ENCODE data around the gene SLC38A6. TPM values are rescaled to one million over a fixed set of nuclear protein-coding genes. Genes with fewer than 3 reads are reported as not detected.

The SLC38A6 gene
- 13.2 and 16.8 TPM in 2 replicates for total RNA-seq

GRCh38 chr14:60980811-60981632, at the start of gene SLC38A6, which contains the start of gene TRMT5:
Gene SLC38A6, plus strand, starts transcription at chr14:60981245. Its CDS starts 33 bp downstream, at chr14:60981278.
Gene TRMT5, minus strand, starts transcription at chr14:60981079. Its CDS starts 106 bp downstream, at chr14:60980973.

Other genes with a start within 250 kb of the SLC38A6 start
- 43.4 and 51.6 TPM in 2 replicates for gene MNAT1, start 246.5 kb upstream of the SLC38A6 start, total RNA-seq
- 8.5 and 10.7 TPM in 2 replicates for gene TRMT5, start 166 bp upstream of the SLC38A6 start, total RNA-seq